BE2C (cell line): Measurements from ENCODE around the gene KRTAP4-3.
"Not testable (repeated sequence)": the region's sequence is repeated elsewhere in the genome, so short reads cannot be mapped to it uniquely, and the experiment has no call there.

Source experiments
- DNase-seq: peaks from one replicate; pipeline ENCODE4 v3.0.0-alpha.2; 2020
- H3K27me3 ChIP-seq: fragments of 250-450 bp; sonication (Bioruptor Pico); 2 replicates; pipeline ENCODE4 v1.5.1; 2020; ENCODE audit warnings: mild to moderate bottlenecking
- H3K36me3 ChIP-seq: fragments of 250-450 bp; sonication (Bioruptor Pico); 2 replicates; pipeline ENCODE4 v1.5.1; 2020; ENCODE audit warnings: mild to moderate bottlenecking
- H3K4me1 ChIP-seq: fragments of 250-450 bp; sonication (Bioruptor Pico); 2 replicates; pipeline ENCODE4 v1.5.1; 2020
- H3K4me3 ChIP-seq: 2 replicates; pipeline ENCODE4 v1.5.1; 2011; ENCODE audit warnings: low read depth, low read length
- H3K9me3 ChIP-seq: fragments of 250-450 bp; sonication (Bioruptor Pico); 2 replicates; pipeline ENCODE4 v1.5.1; 2020
- TF ChIP-seq, protein P1 (sequence below): IDR thresholded peaks from 2 replicates; pipeline ENCODE4 v1.5.1; 2012; ENCODE audit warnings: mild to moderate bottlenecking, low read depth, low read length

Gene KRTAP4-3

DNA sequence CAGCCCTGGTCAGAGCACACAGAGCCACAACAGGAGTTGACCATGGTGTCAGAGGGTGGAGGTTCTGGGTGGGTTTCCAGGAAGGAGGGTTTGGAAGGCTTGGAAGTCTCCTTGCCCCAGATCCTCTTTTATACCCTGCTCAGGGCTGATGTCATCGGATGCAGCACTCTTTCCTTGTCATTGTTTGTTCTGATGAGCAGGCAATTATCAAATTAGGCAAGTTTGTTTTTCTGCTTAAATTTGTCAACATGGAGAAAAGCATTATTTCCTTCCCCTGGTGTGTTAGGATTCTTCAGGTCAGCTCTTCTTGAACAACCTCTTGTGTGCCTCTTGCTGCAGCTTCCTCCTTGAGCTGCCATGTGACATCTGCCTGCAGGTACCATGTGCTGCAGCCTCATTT is 7.4 kb downstream of the KRTAP4-3 start, which contains the start of gene KRTAP4-4:
Gene KRTAP4-4 (minus strand): TSS at position 101 of the 400 bp plus-strand sequence. CDS start 57 bp downstream, at position 44.
- H3K4me3 ChIP-seq: no peak within 1 kb of the TSS
- TF ChIP-seq, protein P1, sequence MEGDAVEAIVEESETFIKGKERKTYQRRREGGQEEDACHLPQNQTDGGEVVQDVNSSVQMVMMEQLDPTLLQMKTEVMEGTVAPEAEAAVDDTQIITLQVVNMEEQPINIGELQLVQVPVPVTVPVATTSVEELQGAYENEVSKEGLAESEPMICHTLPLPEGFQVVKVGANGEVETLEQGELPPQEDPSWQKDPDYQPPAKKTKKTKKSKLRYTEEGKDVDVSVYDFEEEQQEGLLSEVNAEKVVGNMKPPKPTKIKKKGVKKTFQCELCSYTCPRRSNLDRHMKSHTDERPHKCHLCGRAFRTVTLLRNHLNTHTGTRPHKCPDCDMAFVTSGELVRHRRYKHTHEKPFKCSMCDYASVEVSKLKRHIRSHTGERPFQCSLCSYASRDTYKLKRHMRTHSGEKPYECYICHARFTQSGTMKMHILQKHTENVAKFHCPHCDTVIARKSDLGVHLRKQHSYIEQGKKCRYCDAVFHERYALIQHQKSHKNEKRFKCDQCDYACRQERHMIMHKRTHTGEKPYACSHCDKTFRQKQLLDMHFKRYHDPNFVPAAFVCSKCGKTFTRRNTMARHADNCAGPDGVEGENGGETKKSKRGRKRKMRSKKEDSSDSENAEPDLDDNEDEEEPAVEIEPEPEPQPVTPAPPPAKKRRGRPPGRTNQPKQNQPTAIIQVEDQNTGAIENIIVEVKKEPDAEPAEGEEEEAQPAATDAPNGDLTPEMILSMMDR: no peak
- DNase-seq: no peak
- H3K36me3 ChIP-seq: no peaks in the 10 kb centered on the region
- H3K4me1 ChIP-seq: no peaks in the 10 kb centered on the region
- peaks cover 9% of the 10 kb centered on the region for H3K27me3 ChIP-seq
- H3K9me3 ChIP-seq: no peaks in the 10 kb centered on the region

DNA sequence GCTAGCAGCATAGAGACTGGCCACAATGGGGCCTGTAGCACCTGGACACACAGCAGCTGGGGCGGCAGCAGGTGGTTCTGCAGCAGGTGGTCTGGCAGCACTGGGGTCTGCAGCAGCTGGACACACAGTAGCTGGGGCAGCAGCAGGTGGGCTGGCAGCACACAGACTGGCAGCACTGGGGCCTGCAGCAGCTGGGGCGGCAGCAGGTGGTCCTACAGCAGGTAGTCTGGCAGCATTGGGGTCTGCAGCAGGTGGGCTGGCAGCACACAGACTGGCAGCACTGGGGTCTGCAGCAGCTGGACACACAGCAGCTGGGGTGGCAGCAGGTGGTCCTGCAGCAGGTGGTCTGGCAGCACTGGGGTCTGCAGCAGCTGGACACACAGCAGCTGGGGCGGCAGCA is 7.8 kb downstream of the KRTAP4-3 start:
- DNase-seq, H3K4me1 ChIP-seq, H3K9me3 ChIP-seq, H3K36me3 ChIP-seq, H3K27me3 ChIP-seq, H3K4me3 ChIP-seq: not testable (repeated sequence)

DNA sequence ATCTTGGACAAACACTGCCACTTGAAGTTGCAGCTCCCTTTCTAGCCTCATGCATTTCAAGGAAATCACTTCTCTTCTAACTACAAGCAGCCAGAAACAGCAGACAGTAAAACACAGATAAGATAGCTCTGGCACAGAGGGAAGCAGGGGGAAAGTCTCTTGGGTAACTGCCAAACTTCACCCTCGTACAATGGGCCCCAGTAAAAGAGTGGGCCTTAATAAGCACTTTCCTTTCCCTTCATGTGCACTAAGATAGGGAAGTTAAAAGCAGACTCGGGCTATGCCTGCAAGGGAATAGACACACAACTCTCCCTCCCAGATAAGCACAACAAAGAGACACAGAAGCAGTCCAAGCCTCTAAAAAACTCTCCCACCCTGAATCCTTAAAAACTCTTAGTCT is 14.2 kb downstream of the KRTAP4-3 start:
- TF ChIP-seq, protein P1: no peak
- no peaks in the 10 kb centered on the region for H3K4me1 ChIP-seq
- H3K36me3 ChIP-seq: no peaks in the 10 kb centered on the region
- H3K9me3 ChIP-seq: no peaks in the 10 kb centered on the region
- DNase-seq: peak; percentile 8
- H3K27me3 ChIP-seq: peaks cover 29% of the 10 kb centered on the region
- no peak overlapping the region for H3K4me3 ChIP-seq

DNA sequence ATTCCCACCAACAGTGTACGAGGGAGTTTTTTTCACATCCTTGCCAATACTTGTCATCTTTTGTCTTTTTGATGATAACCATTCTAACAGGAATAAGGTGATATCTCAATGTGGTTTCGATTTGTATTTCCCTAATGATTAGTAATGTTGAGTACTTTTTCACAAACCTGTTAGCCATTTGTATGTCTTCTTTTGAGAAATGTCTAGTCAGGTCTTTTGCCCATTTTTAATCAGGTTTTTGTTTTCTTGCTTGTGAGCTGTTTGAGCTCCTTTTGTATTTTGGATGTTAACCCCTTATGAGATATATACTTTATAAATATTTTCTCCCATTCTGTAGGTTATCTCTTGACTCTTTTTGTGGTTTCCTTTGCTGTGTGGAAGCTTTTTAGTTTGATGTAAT is 16.5 kb downstream of the KRTAP4-3 start:
- H3K9me3 ChIP-seq: no peaks in the 10 kb centered on the region
- no peak for DNase-seq
- H3K4me3 ChIP-seq: no peak overlapping the region

DNA sequence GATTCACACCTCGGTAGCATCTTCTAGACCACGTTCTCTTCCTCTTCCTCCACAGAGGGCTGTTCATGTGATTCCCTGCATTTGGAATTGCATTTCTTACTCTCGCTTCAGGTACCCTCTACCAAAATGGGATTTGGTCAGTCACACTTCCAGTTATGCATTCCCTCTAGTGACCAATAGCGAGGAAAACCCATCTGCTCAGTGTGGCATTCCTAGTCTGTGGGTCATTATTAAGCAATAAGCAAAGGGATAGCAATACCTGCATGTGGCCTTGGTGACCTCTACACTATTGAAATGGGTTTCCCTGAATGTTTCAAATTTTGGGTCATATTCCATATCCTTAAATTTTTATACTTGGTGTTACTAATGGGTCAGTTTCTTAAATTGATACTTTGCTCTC is 18.0 kb downstream of the KRTAP4-3 start:
- Histone ChIP-seq H3K36me3 (no peaks in the 10 kb centered on the region), H3K4me3 (no peak overlapping the region), H3K27me3 (peaks cover 24% of the 10 kb centered on the region; the same call in 1 of the 2 replicates), H3K9me3 (no peaks in the 10 kb centered on the region), H3K4me1 (no peaks in the 10 kb centered on the region)
- DNase-seq: no peak
- TF ChIP-seq, protein P1: no peak

More for the DNA sequence above, 16.5 kb downstream of the KRTAP4-3 start:
- Histone ChIP-seq H3K36me3 (no peaks in the 10 kb centered on the region), H3K27me3 (peaks cover 27% of the 10 kb centered on the region), H3K4me1 (no peaks in the 10 kb centered on the region)
- TF ChIP-seq, protein P1: no peak

DNA sequence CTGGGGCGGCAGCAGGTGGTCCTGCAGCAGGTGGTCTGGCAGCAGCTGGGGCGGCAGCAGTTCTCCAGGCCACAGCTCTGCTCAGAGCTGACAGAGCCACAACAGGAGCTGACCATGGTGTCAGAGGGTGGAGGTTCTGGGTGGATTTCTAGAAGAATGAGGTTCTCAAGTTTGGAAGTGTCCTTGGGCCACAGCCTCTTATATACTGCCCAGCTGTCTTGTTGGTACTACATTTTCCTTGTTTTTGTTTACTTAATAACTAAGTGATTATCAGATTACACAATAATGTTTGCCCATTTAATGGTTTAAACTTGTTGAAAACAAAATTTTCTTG is 18.4 kb downstream of the KRTAP4-3 start, which contains the start of gene KRTAP4-5:
Gene KRTAP4-5 (minus strand): TSS at position 174 of the 334 bp plus-strand sequence. CDS start 58 bp downstream, at position 116.
- DNase-seq: no peak
- TF ChIP-seq, protein P1: no peak
- Histone ChIP-seq H3K27me3 (peaks cover 24% of the 10 kb centered on the region; the same call in 1 of the 2 replicates), H3K4me3 (no peak within 1 kb of the TSS), H3K36me3 (no peaks in the 10 kb centered on the region), H3K9me3 (no peaks in the 10 kb centered on the region), H3K4me1 (no peaks in the 10 kb centered on the region)

DNA sequence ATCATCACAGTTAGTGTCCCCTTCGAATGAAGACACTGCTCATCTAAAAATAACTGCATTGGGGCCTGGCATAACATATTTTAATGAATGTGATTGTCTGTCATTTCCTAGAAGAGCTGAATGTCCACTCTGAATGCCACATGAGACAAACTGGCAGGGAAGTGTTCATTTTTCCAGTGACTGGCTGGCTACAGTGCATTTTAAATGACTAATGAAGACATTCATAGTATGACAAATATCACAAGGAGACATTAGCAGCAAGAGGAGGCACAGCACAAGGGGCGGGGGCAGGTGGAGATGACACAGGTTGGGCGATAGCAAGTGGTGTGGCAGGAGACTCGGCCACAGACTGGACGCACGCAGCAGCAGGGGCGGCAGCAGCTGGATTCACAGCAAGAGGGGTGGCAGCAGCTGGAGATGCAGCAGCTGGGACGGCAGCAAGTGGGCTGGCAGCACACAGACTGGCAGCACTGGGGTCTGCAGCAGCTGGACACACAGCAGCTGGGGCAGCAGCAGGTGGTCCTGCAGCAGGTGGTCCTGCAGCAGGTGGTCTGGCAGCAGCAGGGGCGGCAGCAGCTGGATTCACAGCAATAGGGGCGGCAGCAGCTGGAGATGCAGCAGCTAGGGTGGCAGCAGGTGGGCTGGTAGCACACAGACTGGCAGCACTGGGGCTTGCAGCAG is 18.9 kb downstream of the KRTAP4-3 start:
- peak; percentile 3 for DNase-seq
- H3K4me3 ChIP-seq: not testable (repeated sequence)

More for the DNA sequence above, 18.9 kb downstream of the KRTAP4-3 start:
- not testable (repeated sequence) for H3K9me3 ChIP-seq, H3K36me3 ChIP-seq, H3K4me1 ChIP-seq
- peaks cover 24% of the 10 kb centered on the region; the same call in 1 of the 2 replicates for H3K27me3 ChIP-seq
